Spleen (tissue), 11 donors: Measurements from ENCODE around the gene ADARB2. TPM values are rescaled to one million over a fixed set of nuclear protein-coding genes. Genes with fewer than 3 reads are reported as not detected.

Source experiments
- DNase-seq: peaks from one replicate; pipeline ENCODE4 v3.0.0-alpha.2; 2020
- H3K27ac ChIP-seq, 8 donors: fragments of 200-600 bp; sonication (generic) in 7 of 8; 1 replicate in 4 of 8; 2 replicates in 4 of 8; pipeline versions ENCODE4 v1.5.0 to v1.8.0; 2016 to 2021; ENCODE audit warnings: inconsistent platforms in 4 of 8, mild to moderate bottlenecking in 4 of 8, moderate library complexity in 1 of 8
- H3K27me3 ChIP-seq, 7 donors: fragments of 200-600 bp; sonication (generic) in 6 of 7; replicated peaks in 1 of 7; 1 replicate in 4 of 7; 2 replicates in 3 of 7; pipeline versions ENCODE4 v1.5.0 to v1.8.0; 2016 to 2021; ENCODE audit warnings: inconsistent platforms in 3 of 7, mild to moderate bottlenecking in 1 of 7
- H3K36me3 ChIP-seq, 6 donors: fragments of 200-600 bp; sonication (generic) in 5 of 6; 1 replicate in 4 of 6; 2 replicates in 2 of 6; pipeline versions ENCODE4 v1.5.0 to v1.8.0; 2016 to 2021; ENCODE audit warnings: inconsistent platforms in 2 of 6
- H3K4me1 ChIP-seq, 6 donors: fragments of 200-600 bp; sonication (generic) in 5 of 6; 1 replicate in 3 of 6; 2 replicates in 3 of 6; pipeline versions ENCODE4 v1.5.0 to v1.8.0; 2016 to 2021; ENCODE audit warnings: inconsistent platforms in 3 of 6
- H3K4me3 ChIP-seq, 8 donors: fragments of 200-600 bp; sonication (generic) in 7 of 8; 1 replicate in 4 of 8; 2 replicates in 4 of 8; pipeline versions ENCODE4 v1.5.0 to v1.8.0; 2016 to 2021; ENCODE audit warnings: inconsistent platforms in 4 of 8, mild to moderate bottlenecking in 4 of 8, moderate library complexity in 2 of 8
- H3K9me3 ChIP-seq, 8 donors: fragments of 200-600 bp; sonication (generic) in 7 of 8; 1 replicate in 4 of 8; 2 replicates in 4 of 8; pipeline versions ENCODE4 v1.5.0 to v1.8.0; 2016 to 2021; ENCODE audit warnings: inconsistent platforms in 4 of 8
- POLR2A ChIP-seq, 3 donors: fragments of 450-650 bp; IDR thresholded peaks; one replicate each; pipeline ENCODE4 v1.5.1; 2017; ENCODE audit warnings: antibody characterized with exemption in 3 of 3, mild to moderate bottlenecking in 1 of 3
- POLR2AphosphoS5 ChIP-seq, 3 donors: sonication (generic); formaldehyde crosslinking; IDR thresholded peaks; one replicate each; pipeline ENCODE4 v1.5.1; 2017; ENCODE audit warnings: antibody characterized with exemption in 3 of 3
- whole genome bisulfite sequencing, 5 donors: extraction: QIAGEN DNeasy Blood & Tissue Kit in 3 of 5; methylation state at CpG; one replicate each; pipeline versions ENCODE4 v1.1.5 to v1.1.7; 2013 to 2018; 5-methylcytosine and 5-hydroxymethylcytosine counted together
- intact Hi-C: fragments of 100-400 bp; cut with DNase I; formaldehyde crosslinking; loops from one replicate; pipeline ENCODE4 v1.15.0; 2023; ENCODE audit warnings: low total_unique reads
- polyA plus RNA-seq, 3 donors: library from polyadenylated mRNA; stranded (reverse); fragments of 200-250 nt; gene quantifications; one replicate each; pipeline ENCODE4 v1.2.1, GENCODE V29; 2013
- total RNA-seq, 7 donors: library from RNA; depleted of rRNA in 3 of 7; stranded (reverse); fragments of >200 nt in 3 of 7; fragmentation: NEBNext Ultra II Directional in 4 of 7; extraction: Animal tissue kit (Norgen Biotek cat#: 25700) in 4 of 7; gene quantifications; one replicate each; pipeline versions ENCODE4 v1.1.0 to v1.2.1, GENCODE V29; 2016 to 2021
- TF ChIP-seq, protein P1 (sequence below), 11 experiments: fragments of 200-600 bp in 7 of 11; fragments of 450-650 bp in 4 of 11; sonication (generic) in 4 of 11; IDR thresholded peaks in 8 of 11; conservative IDR thresholded peaks in 3 of 11; 1 replicate in 7 of 11; 2 replicates in 4 of 11; pipeline versions ENCODE4 v1.4.0 to v1.8.0; 2016 to 2021; ENCODE audit warnings: antibody characterized with exemption in 11 of 11, inconsistent platforms in 4 of 11, mild to moderate bottlenecking in 1 of 11
- donor health status: healthy with polysubstance abuse.
- donor health status: DM: no; HTN: no; CAD: no; lungs with moderate emphysema.
- donor health status: DM: no; HTN: no; CAD: no.
- donor health status: Bipolar disorder and iron deficiency.
- donor health status: healthy.
- donor health status: DM: no; HTN: no; CAD: no.
- donor health status: DM: yes; HTN: yes; CAD: no.

ADARB2 gene
- total and polyA plus RNA-seq, 10 donors = 0.05 to 8.1 (median 0.96) TPM

- TF ChIP-seq POLR2A (IDR thresholded peaks at IDR 0.05) = no peak
- TF ChIP-seq, protein P1, sequence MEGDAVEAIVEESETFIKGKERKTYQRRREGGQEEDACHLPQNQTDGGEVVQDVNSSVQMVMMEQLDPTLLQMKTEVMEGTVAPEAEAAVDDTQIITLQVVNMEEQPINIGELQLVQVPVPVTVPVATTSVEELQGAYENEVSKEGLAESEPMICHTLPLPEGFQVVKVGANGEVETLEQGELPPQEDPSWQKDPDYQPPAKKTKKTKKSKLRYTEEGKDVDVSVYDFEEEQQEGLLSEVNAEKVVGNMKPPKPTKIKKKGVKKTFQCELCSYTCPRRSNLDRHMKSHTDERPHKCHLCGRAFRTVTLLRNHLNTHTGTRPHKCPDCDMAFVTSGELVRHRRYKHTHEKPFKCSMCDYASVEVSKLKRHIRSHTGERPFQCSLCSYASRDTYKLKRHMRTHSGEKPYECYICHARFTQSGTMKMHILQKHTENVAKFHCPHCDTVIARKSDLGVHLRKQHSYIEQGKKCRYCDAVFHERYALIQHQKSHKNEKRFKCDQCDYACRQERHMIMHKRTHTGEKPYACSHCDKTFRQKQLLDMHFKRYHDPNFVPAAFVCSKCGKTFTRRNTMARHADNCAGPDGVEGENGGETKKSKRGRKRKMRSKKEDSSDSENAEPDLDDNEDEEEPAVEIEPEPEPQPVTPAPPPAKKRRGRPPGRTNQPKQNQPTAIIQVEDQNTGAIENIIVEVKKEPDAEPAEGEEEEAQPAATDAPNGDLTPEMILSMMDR (IDR thresholded peaks at IDR 0.05 in 8 of 11, conservative IDR thresholded peaks at IDR 0.05 in 3 of 11) = no peak
- H3K4me1 ChIP-seq = no peaks in the 10 kb centered on the region
- H3K27ac ChIP-seq = no peak overlapping the region
- intact Hi-C loops = no loop called here
- no peak overlapping the region for H3K4me3 ChIP-seq
- peaks cover 0 to 10% (median 0%) of the 10 kb centered on the region in 7 donors for H3K27me3 ChIP-seq
- no peaks in the 10 kb centered on the region for H3K36me3 ChIP-seq
- peak; percentile 41 for DNase-seq
- whole genome bisulfite sequencing, 5 donors = 69 to 73% (median 70%) methylated on average over 17 of the region's 17 CpGs
- H3K9me3 ChIP-seq = peaks cover 0 to 15% (median 0%) of the 10 kb centered on the region in 8 donors
Observed at GRCh38 chr10:1549591-1550290, 187.6 kb downstream of the ADARB2 start.

GRCh38 chr10:1548596-1548995 lies 188.7 kb downstream of the ADARB2 start:
- Histone ChIP-seq H3K27me3 (peaks cover 0 to 9% (median 0%) of the 10 kb centered on the region in 7 donors), H3K4me1 (no peaks in the 10 kb centered on the region), H3K9me3 (peaks cover 0 to 15% (median 0%) of the 10 kb centered on the region in 8 donors), H3K4me3 (no peak overlapping the region), H3K36me3 (no peaks in the 10 kb centered on the region), H3K27ac (no peak overlapping the region)
- WGBS, 5 donors = 71 to 89% (median 86%) methylated on average over 7 of the region's 7 CpGs
- TF ChIP-seq POLR2A (IDR thresholded peaks at IDR 0.05) (no peak), POLR2AphosphoS5 (IDR thresholded peaks at IDR 0.05) (no peak)
- TF ChIP-seq, protein P1 (IDR thresholded peaks at IDR 0.05 in 8 of 11, conservative IDR thresholded peaks at IDR 0.05 in 3 of 11) = no peak
- DNase-seq = no peak
- intact Hi-C loops = no loop called here

DNA sequence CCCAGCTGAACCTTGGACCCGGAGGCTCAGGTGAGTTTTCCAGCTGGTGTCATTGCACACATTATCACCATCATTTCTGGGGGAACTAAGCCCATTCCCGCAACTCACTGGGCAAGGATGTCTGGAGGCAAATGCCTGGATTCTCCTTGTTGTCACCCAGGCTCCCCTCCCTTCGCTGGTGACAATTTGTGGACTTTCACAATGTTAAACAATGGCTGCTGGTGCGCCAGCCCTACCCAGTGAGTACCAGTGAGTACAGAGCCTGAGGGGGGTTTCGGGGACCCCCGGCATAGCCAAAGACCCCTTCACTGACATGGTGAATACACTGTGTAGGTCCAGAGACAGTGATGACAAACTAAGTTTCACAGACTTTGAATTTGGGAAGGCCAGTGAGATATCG lies 189.2 kb downstream of the ADARB2 start:
- DNase-seq = peak; percentile 32
- Histone ChIP-seq H3K27me3 (peaks cover 0 to 9% (median 0%) of the 10 kb centered on the region in 7 donors), H3K36me3 (no peaks in the 10 kb centered on the region), H3K9me3 (peaks cover 0 to 15% (median 0%) of the 10 kb centered on the region in 8 donors), H3K27ac (no peak overlapping the region), H3K4me3 (no peak overlapping the region), H3K4me1 (no peaks in the 10 kb centered on the region)
- intact Hi-C loops = no loop called here
- TF ChIP-seq POLR2A (IDR thresholded peaks at IDR 0.05) = no peak
- no peak for TF ChIP-seq POLR2AphosphoS5 (IDR thresholded peaks at IDR 0.05)
- TF ChIP-seq, protein P1 (IDR thresholded peaks at IDR 0.05 in 8 of 11, conservative IDR thresholded peaks at IDR 0.05 in 3 of 11) = no peak
- WGBS, 5 donors = 82 to 92% (median 85%) methylated on average over 7 of the region's 7 CpGs

- no peaks in the 10 kb centered on the region for H3K4me1 ChIP-seq
- DNase-seq = peak; percentile 63
- H3K36me3 ChIP-seq = no peaks in the 10 kb centered on the region
- H3K4me3 ChIP-seq = no peak overlapping the region
- TF ChIP-seq POLR2A (IDR thresholded peaks at IDR 0.05) = no peak
- TF ChIP-seq, protein P1 (IDR thresholded peaks at IDR 0.05 in 8 of 11, conservative IDR thresholded peaks at IDR 0.05 in 3 of 11) = no peak
- no peak for TF ChIP-seq POLR2AphosphoS5 (IDR thresholded peaks at IDR 0.05)
- H3K27ac ChIP-seq = no peak overlapping the region
- 64 to 78% (median 74%) methylated on average over 17 to 19 of the region's 19 CpGs for WGBS, 5 donors
- intact Hi-C loops = no loop called here
- H3K27me3 ChIP-seq = peaks cover 0 to 9% (median 0%) of the 10 kb centered on the region in 7 donors
- peaks cover 0 to 15% (median 0%) of the 10 kb centered on the region in 8 donors for H3K9me3 ChIP-seq
Observed at GRCh38 chr10:1546431-1547110, 190.8 kb downstream of the ADARB2 start.
